Daoy (cell line): ENCODE results near the gene SLC6A3. TPM values are rescaled to one million over a fixed set of nuclear protein-coding genes. Genes with fewer than 3 reads are reported as not detected.
"Not testable (repeated sequence)": the region's sequence is repeated elsewhere in the genome, so short reads cannot be mapped to it uniquely, and the experiment has no call there.

ENCODE experiments used
- DNase-seq: peaks from one replicate; pipeline ENCODE4 v3.0.0-alpha.2; 2015; ENCODE audit warnings: low read depth
- total RNA-seq: library from RNA; depleted of rRNA; stranded (reverse); fragments of >200 nt; shearing (Covaris generic); gene quantifications from 2 replicates; pipeline ENCODE4 v1.2.3, GENCODE V29; 2014

The SLC6A3 gene
- total RNA-seq, 1 experiment from 2014 or later: not detected

DNA sequence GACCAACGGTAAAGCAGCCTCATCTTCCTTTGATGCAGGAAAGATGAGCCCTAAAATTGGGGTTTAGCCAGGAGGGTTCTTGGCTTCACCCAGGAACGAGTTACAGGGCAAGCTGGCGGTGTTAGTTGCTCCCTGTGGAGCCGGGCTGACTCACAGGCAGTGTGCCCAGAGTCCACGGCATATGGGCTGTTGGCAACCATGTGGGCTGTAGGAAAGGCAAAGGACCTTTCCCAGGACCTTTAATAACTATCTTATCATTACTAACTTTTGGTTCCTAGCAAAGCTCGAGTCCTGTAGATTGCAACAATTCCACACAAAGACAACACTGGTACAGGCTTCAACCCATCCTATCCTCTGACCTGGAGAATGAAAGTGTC is 70.6 kb downstream of the SLC6A3 start:
- peak; percentile 32 for DNase-seq

DNA sequence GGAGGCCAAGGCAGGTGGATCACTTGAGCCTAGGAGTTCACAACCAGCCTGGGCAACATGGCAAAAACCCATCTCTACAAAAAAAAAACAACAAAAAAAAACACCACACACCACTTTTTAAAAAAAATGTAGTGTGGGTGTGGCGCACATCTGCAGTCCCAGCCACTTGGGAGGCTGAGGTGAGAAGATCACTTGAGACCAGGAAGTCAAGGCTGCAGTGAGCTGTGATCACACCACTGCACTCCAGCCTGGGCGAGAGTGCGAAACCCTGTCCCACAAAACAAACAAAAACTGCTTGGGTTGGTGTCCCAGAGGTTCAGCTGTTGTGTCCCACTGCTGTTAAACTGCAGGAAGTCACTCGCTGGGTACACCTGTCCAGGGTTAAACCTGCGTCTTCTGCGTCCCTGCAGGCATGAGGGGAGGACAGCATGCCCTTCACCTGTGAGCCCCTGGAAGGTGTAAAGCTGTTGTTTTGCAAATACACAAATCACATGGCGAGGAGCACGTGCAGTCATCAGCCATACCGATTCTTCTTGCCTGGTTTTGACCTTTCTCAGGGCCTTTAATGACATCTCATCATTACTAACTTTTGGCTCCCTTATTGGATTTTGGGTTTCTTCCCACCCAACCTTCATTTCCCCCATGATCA is 71.1 kb downstream of the SLC6A3 start:
- no peak for DNase-seq

DNA sequence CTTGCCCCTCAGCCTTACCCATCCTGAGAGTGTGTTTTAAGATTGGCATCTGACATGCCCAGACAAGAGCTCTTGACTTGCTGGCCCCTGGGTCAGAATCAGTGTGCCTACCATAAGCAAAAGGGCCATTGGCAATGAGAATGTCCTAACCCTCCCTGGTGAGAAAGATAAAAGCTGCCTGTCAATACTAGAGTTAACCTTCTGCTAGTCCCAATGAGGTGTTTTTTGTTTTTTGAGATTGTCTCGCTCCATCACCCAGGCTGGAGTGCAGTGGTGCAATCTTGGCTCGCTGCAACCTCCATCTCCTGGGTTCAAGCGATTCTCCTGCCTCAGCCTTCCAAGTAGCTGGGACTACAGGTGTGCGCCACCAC is 73.3 kb downstream of the SLC6A3 start:
- DNase-seq: not testable (repeated sequence)

DNA sequence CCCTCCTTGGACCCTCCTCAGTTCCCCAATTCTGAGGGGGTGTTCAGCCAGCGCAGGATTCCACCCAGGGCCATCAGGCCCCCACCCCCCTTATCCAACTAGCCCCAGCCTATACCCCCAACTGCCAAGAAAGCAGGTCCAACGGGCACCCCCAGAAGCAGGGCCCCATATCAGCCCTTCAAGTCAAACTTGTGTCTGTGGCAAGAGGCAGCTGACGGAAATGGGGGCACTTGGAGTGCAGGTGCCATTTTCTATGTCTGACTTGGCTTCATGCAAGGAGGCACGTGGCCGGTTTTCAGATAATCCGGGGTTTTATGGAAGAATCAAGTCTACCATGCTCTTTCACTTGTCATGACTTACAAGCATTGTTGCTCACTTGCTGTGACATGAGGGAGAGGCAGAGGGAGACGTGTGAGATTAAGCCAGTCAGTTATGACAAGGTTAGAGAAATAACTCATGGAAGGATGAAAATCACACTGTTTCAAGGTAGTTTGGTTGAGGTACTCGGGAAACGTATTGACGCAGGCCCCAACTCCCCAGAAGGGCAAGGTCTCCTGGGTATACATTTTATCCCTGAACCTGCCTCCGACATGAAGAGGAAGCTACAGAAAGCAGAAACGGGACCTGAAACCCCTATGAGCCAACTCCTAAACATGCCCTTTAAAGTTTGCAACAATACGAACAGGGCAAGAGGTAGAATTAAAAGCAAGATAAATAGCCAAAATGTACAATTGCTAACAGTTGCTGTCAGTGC is 73.8 kb downstream of the SLC6A3 start:
- no peak for DNase-seq

DNA sequence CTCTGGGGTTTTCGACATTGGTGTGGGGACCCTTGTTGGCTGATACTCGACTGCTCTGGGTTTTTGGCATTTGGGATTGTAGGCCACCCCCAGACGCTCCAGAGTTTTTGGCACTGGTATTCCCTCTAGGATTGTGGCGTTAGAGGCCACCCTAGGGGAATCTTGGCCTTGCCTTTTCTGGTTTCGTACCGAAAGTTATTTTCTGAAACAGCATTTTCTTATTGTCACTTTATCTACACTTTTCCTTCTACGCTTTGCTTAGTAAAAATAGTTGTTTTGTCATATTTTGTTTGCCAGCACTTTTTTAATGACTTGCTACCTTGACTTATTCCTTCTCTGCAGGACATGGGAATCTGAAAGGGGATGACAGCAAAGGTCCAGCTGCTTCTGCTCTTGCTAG is 75.2 kb downstream of the SLC6A3 start:
- DNase-seq: no peak

DNA sequence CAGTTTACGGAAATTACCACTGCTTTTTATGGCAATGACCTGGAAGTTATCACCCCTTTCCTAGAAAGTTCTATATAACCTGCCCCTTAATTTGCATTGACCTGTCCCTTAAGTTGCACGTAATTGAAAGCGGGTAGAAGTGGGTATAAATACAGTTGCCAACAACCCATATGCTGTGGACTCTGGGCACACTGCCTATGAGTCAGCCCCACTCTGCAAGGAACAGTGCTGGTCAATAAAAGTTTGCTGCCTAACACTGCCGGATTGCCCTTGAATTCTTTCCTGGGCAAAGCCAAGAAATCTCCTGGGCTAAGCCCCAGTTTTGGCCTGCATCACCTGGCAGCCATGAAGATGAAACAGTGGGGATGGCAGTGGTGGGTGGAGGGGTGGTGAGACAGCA is 76.5 kb downstream of the SLC6A3 start:
- no peak for DNase-seq

DNA sequence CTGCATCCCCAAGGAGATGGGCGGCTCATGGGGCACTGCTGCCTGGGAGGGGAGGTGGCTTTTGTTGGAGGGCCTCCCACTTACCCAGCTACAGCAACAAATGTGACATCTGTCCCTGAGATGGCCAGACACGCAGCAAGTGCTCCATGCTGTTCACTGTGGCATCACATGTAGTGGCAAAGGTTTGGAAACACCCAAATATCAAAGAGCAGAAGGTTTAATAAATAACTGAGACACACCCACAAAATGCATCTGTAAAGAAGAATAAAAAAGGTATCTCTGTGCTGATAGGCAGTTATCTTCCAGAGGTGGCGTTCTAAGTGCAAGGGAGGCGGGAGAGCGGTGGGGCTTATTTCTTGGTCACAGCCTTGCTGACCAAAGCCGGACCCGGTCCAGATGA is 77.0 kb downstream of the SLC6A3 start:
- no peak for DNase-seq

DNA sequence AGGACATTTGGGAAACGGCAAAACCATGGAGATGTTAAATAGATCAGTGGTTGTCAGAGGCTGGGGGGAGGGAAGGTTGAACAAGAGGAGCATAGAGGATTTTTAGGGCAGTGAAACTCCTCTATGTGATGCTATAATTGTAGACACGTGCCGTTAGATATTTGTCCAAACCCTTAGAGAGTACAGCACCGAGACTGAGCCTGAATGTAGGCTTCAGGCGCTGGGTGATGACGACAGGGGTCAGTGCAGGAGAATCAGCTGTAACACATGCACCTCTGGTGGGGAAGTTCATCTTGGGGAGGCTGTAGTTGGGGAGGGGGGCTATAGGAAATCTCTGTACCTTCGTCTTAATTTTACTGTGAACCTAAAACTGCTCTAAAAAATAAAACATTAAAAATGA is 78.1 kb downstream of the SLC6A3 start:
- no peak for DNase-seq

DNA sequence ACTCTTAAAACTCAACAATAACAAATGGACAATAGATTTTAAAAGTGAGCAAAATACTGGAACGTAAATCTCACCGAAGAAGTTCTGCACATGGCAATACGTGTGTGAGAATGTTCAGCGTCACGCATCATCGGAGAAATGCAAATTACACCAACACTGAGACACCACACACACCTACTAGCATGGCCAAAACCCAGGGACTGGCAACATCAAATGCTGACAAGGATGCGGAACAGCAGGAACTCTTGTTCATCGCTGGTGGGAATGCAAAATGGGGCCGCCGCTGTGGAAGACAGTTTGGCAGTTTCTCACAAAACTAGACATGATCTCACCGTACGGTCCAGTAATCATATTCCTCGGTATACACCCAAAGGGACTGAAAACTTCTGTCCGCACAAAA is 78.7 kb downstream of the SLC6A3 start:
- no peak for DNase-seq

DNA sequence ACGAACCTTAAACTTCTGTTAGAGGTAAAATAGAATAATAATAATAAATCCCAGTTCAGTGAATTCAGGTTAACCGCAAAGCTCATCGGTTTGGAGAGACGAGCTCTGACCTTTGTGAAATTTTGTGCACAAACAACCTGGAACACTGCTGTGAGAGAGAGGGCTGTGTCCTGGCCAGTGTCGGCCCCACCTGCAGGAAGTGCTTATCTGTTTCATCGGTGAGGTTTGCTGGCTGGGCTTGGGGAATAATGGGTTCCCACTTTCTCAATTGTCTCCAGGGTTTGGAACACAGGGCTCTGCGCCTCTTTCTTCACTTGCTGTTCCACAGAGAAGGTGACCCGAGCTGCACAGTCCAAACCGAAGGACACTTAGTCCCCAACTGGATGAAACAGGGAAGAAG is 81.0 kb downstream of the SLC6A3 start:
- DNase-seq: no peak

DNA sequence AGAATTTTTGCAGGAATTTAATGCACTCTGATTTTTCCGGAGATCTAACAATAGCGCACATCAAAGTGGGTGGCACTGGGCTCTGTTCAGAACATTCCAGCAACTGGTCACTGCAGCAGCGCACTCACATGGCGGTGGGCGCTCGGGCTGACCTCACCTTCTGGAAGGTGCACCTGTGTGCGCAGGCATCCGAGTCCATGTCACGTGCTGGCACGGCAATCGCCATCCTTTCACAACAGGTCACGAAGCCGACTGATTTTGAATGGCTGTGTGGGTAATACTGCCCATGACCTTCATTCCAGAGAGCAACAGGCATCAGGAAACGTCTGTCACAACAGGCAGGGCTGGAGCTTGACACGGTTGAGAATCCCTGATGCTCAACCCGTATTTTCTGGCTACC is 81.7 kb downstream of the SLC6A3 start:
- no peak for DNase-seq

DNA sequence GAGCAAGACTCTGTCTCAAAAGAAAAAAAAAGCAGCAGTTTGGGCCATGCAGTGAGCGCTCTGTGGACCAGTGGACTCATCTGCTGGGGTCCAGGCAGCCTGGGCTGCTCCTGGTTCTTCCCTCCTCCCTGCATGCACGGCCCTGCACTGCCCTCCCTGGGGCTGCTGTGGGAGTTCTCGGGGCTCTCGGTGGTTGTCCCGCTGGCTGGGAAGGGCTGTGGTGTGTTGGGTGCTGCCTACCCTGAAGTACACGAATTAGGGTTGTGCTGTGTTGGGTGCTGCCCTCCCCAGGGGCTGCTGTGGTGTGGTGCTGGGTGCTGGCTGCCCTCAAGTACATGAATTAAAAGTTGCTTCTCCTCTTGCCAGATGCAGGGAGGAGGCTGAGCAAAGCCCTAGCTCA is 82.1 kb downstream of the SLC6A3 start:
- DNase-seq: no peak

DNA sequence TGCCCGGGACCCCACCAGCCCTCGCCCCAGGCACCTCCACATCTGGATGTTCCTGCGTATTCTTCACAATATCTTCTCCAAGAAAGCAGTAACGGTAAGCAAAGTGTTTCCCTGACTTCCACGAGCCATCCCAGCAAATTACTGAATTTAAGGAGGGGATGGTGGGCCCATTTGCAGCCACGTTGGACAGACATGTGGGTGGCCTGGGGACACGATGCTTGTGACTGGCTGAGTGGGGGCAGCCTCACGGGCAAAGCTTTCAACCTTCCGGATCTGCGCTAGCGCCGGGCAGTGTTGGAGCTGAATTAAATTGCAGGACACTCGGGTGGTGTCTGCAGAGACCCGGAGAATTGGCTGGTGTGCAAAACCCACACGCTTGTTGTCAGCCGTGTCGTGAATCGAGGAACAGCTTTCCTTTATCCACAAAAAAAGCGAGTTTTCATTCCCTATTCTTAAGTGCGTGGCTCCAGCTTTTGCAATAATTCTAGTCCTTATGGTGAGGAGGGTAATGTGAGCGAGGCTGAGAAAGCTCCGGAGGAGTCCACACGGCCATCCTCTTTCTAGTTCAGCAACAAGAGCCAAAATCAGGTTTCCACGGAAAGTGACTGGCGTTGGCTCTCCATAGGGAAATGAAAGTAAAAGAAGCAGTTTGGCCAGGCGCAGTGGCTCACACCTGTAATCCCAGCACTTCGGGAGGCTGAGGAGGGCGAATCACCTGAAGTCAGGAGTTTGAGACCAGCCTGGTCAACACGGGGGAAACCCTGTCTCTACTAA is 82.8 kb downstream of the SLC6A3 start:
- no peak for DNase-seq

DNA sequence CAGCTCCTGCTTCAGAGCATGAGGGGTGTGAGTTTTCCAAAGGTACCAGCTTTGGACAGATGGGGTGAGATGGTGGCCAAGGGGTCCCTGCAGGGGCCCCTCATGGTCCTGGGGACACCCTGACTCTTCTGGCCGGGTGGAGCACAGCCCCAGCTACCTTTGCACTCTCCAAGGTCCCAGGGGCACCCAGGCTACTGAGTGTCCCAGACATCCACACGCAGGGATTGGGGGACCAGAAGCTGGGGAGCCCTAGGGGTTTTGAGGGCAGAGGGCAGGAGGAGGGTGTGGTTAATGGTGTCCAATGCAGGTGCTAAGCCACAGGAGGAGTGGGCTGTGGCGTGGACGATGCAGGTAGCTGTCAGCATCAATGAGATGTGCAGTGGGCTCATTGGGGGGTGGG is 84.4 kb downstream of the SLC6A3 start:
- no peak for DNase-seq

DNA sequence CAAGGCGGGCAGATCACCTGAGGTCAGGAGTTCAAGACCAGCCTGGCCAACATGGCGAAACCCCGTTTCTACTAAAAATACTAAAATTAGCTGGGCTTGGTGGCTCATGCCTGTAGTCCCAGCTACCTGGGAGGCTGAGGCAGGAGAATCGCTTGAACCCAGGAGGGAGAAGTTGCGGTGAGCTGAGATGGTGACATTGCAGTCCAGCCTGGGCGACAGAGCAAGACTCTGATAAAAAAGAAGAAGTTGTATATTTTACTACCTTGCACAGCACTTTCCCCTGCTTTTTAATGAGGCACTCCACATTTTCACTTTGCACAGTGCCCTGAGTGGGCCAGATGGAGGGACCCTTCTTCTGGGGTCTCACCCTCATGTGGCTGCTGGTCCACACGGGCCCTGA is 84.9 kb downstream of the SLC6A3 start:
- DNase-seq: not testable (repeated sequence)

DNA sequence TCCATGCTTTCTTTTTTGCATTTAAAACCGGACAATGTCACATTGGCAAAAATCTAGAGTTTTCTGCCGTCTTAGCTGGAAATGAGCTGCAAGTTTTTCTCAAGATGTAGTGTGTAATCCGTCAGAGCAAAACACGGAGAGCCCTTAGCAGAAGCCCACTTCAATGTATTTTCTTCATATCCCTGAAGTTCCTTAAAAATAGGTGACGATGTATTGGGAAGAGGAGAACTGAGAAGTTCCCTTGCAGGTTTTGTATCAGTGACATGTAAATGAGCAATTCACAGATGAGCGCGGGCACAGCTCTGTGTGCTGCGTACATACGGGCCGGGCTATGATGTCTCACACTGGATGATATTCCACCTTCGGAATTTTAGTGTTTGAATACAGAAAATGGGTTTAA is 85.5 kb downstream of the SLC6A3 start:
- no peak for DNase-seq

DNA sequence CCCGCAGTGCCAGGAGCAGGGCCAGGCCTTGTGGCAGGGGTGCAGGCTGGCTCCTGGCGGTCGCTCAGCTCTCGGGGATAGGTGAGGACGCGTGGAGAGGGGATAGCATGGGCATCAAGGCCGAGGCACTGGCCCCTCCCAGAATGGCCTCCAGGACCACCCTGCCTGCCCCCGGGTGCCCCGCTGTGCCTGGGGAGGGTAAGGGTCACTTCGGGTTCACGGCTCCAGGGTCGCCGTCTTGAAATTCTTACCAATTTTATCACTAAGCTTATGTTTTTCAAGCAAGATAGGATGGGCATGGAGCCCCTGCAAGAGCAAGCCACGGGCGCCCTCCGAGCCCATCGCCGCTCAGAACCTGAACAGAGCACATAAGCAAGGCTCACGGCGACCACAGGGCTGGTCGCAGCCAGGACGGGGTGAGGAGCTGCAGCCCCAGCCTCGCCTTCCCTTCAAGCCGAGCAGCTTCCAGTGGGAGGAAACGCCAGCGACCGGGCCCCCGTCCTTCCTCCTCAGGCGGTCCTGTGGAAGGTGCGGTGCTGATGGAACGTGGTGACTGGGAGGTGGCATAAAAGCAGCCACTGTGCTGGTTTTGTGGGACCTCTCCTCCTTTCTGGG is 86.1 kb downstream of the SLC6A3 start:
- no peak for DNase-seq

DNA sequence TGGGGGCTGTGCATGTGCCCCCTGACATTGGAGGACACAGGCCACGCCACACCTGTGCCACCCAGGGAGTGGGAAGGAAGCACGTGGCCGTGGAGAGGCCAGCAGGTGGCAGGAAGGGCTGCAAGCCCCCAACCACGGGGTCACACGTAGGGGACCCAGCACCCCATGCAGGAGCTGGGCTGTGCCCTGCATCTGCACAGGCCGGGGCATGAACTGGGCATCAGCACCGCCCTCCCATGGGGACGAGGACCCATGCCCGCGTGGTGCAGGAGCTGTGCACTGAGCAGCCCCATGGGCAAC is 86.6 kb downstream of the SLC6A3 start:
- no peak for DNase-seq

DNA sequence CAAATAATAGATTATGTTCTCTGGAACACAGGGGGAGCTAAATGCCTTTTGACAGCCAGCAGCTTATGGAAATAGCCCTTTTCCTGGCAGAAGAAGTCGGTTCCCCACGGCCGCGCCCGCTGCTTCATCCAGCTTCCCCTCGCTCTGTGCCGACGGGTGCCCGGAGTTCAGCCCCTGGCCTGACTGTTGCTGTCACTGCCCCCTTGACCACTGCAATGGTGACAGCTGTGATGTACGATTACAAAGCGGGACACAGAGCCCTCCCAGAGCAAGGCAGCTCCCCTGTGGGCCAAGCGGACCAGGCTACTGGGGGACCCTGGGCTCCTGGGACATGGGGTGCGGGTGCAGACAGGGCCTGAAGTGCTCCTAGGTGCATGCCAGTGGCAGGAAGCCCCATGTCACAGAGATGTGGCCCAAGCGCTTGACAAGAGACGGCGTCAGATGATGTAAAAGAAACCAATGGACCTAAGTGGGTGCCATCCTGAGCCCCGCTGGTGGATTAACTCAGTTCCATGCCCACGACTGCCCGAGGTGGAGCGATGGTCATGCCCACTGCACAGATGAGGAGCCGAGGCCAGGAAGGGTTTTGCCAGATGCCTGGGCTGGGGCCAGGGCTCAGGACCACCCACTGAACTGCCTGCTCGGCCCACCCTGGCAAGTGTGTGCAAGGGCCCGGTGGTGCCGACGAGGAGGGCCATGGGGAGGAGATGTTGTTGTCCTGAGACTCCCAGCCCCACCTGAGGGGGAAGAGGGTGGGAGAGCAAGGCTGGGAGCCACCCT is 87.1 kb downstream of the SLC6A3 start:
- no peak for DNase-seq

DNA sequence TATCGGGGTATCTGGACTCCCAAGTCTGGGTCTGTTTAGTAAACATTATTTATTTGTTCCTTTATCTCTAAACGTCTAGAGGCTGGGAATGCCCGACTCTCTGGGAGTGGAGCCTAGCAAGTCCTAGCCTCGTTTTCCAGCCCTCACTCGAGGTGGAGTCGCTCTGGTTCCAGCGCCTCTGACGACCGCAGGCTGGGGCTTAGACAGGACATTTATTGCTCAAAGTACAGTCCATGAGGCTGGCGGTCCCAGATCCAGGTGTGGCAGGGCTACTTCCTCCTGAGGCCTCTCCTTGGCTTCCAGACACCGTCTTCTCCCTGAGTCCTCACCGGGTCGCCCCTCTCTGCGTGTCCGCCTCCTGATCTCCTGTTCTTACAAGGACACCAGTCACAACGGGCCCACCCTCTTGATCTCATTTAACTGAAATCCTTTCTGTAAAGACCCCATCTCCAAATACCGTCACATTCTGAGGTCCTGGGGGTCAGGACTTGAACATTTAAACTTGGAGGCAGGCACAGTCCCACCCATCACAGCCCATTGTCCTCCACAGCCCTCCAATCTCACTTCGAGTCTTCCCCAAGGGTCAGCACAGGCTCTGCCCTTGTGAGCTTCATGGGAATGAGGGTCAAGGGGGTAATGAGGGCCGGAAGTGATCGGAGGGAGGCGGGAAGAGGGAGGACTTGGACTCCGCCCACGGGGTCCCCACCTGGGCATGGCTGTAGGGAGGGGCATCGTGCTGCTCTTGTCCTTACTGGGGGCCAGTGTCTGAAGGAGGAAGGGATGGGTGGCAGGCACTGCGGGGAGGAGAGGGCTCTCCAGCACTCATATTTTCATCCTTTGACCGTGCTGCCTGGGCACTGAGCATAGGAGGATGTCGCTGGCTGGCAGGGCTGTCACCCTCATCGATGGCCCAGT is 88.1 kb downstream of the SLC6A3 start:
- no peak for DNase-seq

DNA sequence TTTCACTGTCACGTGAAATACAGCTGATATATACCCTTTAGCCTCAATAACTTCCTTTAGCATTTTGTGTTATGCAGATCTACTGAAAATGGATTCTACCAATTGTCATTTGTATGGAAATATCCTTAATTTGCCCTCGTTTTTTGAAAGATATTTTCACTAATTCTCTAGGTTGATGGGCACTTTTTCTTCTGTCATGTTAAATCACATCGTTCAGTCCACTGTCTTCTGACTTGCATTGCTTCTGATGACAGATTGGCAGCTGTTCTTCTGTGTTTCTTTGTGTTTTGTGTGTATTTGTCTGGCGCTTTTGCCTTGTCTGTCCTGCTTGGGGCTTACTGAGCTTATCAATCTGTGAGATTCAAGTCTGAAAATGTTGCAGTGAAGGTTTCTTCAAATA is 90.7 kb downstream of the SLC6A3 start:
- DNase-seq: no peak
